Lung microvascular endothelial cell (primary cell): ENCODE measurements around the gene BIN2. TPM values are rescaled to one million over a fixed set of nuclear protein-coding genes. Genes with fewer than 3 reads are reported as not detected.

Experiments
- DNase-seq, 2 donors: peaks; one replicate each; pipeline versions ENCODE4 v3.0.0 to v3.0.0-alpha.2; 2010; ENCODE audit warnings: low read depth in 2 of 2
- total RNA-seq: library from RNA; depleted of rRNA; stranded (reverse); fragments of >200 nt; gene quantifications from 2 replicates; pipeline ENCODE4 v1.2.1, GENCODE V29; 2014

BIN2 gene
- total RNA-seq: not detected in 2 replicates

- no peak for DNase-seq
These were observed at the start of gene BIN2 for GRCh38 chr12:51323966-51324895. TSS of gene BIN2 (minus strand) at chr12:51324174. CDS start at chr12:51324102, 72 bp downstream.

- DNase-seq: no peak
These were observed 49.2 kb upstream of the BIN2 start for GRCh38 chr12:51373187-51373586.

- no peak for DNase-seq
These were observed 48.0 kb upstream of the BIN2 start for GRCh38 chr12:51372021-51372420.

GRCh38 chr12:51371295-51371953 lies 47.5 kb upstream of the BIN2 start:
- peak; percentile 67 to 98 for DNase-seq

- DNase-seq: no peak
These were observed 46.7 kb upstream of the BIN2 start for GRCh38 chr12:51370667-51371066.

- DNase-seq: no peak
These were observed 45.6 kb upstream of the BIN2 start for GRCh38 chr12:51369581-51369980.

- peak; percentile 63 to 97 for DNase-seq
These were observed 44.9 kb upstream of the BIN2 start for GRCh38 chr12:51368640-51369517.

- DNase-seq: no peak
These were observed 41.3 kb upstream of the BIN2 start for GRCh38 chr12:51365276-51365675.

- no peak for DNase-seq
These were observed 40.0 kb upstream of the BIN2 start for GRCh38 chr12:51364001-51364400.

GRCh38 chr12:51362747-51363342 lies 38.9 kb upstream of the BIN2 start:
- no peak for DNase-seq

GRCh38 chr12:51362307-51362706 lies 38.3 kb upstream of the BIN2 start:
- DNase-seq: no peak

- DNase-seq: no peak
These were observed 37.4 kb upstream of the BIN2 start for GRCh38 chr12:51361161-51362016.

- DNase-seq: no peak
These were observed 36.3 kb upstream of the BIN2 start for GRCh38 chr12:51360315-51360714.

- no peak for DNase-seq
These were observed 35.9 kb upstream of the BIN2 start for GRCh38 chr12:51359851-51360250.

GRCh38 chr12:51358496-51358895 lies 34.5 kb upstream of the BIN2 start:
- no peak for DNase-seq

- no peak for DNase-seq
These were observed 33.5 kb upstream of the BIN2 start for GRCh38 chr12:51357374-51358047.

- peak; percentile 76 to 77 for DNase-seq
These were observed 28.0 kb upstream of the BIN2 start for GRCh38 chr12:51351913-51352532.

- no peak for DNase-seq
These were observed 25.1 kb upstream of the BIN2 start for GRCh38 chr12:51349026-51349425.

GRCh38 chr12:51348116-51348515 lies 24.1 kb upstream of the BIN2 start:
- DNase-seq: no peak
